Measurements from ENCODE around the gene FAM20C.
"Not testable (repeated sequence)": the region's sequence is repeated elsewhere in the genome, so short reads cannot be mapped to it uniquely, and the experiment has no call there.

Gene FAM20C

DNA sequence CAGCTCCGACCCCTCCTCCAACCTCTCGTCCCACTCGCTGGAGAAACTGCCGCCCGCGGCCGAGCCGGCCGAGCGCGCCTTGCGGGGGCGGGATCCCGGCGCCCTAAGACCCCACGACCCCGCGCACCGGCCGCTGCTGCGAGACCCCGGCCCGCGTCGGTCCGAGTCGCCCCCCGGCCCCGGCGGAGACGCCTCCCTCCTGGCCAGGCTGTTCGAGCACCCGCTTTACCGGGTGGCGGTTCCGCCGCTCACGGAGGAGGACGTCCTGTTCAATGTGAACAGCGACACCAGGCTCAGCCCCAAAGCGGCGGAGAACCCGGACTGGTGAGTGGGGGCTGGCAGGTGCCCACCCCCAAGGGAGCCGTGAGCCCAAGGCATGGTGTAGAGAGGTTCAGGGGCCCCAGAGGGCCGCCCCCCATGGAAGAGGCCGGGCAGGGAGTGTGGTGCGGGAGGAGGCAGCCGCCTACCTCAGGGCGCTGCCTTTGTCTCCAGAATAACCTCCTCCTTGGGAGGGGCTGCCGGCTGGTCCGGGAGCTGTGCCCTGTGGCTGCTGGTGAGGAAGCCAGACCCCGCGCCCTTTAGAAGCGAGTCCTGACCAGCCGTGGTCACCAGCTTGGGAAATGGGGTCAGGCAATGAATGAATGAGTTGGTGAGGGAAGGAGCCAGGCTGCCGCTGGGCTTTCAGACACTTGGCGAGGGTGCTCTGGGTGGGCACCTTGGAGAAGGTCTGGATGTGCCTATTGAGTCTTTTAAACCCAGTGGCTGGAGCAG lies 1.3 kb downstream of the FAM20C start:
- no peak for DNase-seq

GRCh38 chr7:194252-195009 lies 2.1 kb downstream of the FAM20C start:
- DNase-seq = peak; percentile 22

- DNase-seq = no peak
These were observed 2.8 kb downstream of the FAM20C start for GRCh38 chr7:195010-195829.

DNA sequence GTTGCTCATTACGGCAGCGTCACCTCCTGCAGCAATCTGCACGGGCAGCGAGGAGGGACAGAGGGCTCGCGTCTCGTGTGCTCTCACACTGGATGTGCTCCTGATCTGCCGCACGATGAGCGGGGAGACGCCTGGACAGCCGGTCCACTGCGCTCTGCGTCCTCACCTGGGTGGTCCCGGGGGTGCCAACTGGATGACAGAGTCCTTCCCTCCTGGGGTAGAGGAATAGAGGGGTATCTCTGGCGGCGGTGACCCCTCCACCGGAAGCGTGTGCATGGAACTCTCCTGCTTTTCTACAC lies 3.4 kb downstream of the FAM20C start:
- no peak for DNase-seq

GRCh38 chr7:196283-196682 lies 3.9 kb downstream of the FAM20C start:
- no peak for DNase-seq

DNA sequence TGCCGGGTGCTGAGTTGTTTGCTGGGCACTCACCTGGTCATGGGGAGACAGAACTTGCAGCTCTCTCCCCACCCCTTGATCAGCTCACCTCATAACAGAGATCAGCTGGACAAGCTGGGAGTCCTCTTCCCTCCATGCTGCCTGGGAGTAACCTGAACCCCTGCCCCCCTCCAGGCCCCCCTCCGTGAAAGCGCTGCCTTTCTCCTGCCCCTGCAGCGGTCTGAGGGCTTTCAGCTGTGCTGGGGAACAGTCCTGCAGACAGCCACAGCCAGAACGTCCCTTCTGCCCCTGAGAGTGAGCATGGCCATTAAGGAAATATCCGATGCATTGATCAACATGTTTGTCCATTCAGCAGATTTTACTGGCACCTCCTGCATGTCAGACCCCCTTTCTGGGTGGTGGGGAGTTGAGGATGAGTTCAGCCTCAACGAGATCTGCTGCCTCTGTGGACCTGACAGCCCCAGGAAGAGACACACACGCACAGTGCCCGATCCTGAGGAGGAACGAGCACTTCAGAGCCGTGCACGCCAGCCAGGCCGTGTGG lies 4.5 kb downstream of the FAM20C start:
- no peak for DNase-seq

- DNase-seq = no peak
These were observed 5.3 kb downstream of the FAM20C start for GRCh38 chr7:197413-198335.

DNA sequence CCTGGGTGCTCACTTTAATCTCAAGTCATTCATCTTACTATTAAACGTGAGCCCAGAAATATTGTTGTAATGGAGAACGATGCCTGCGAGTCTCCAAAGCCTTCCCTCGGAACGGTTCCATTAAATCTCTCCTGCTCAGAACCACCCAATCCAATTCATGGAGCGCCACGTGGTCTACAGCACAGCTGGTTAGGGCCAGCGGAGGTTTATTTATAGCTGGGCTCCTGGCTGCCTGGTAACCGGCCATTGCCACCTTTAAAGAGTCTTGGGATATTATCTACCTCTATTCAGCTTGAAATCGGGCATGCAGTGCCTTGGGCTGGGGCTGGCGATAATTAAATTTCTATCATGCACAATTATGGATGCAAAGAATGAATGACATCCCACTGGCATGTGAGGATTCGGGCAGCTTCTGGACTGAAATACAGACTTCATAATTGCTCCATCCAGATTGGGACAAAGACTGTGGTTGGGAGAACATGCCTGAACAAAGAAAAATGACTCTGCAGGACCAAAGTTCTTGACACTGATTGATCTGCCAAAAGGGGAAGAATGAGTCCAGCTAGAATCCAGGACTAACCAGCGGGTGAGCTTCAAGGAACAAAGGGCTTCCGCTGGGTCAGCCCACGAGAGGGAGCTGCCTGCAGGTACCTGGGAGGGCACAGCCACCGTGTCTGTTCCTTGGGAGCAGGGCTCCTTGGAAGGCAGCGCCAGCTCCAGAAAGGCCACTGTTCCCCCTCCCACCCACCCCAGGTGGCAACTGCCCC lies 7.3 kb downstream of the FAM20C start:
- no peak for DNase-seq

- no peak for DNase-seq
These were observed 7.9 kb downstream of the FAM20C start for GRCh38 chr7:200290-200689.

DNA sequence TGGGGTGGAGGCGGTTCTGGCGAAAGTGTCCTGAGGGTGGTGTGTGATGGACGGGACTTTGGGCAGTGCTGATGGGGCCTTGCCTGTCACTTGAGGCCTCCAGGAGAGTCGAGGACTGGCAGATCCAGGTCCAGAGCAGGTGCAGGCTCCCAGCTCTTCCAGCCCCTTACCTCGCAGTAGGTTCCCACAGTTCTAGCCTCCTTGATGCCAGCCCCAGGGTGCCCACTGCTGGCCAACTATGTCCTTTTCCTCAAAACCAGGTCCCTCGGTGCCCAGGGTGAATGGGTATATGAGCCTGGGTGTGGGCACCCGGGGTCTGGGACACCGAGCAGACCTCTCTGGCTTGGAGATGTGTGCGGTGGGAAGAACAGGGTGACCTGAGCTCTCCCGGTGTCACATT lies 8.3 kb downstream of the FAM20C start:
- no peak for DNase-seq

DNA sequence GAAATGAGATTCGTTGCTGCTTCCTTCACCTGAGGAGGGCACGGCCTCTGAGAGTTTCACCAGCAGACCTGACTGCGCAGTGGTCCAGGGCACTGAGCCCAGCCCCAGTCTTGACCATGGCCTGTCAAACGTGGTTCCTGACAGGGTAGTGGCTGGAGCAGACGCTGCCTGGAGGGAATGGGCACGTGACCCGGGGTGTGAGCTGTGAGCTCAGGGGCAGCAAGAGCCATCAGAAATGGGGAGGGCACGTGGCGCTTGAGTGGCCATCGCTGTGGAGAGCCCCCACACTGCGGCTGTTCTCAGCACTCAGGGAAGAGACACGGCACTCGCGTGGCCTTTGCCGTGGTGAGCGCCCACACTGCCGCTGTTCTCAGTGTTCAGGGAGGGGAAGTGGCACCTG lies 12.0 kb downstream of the FAM20C start:
- DNase-seq = no peak

- no peak for DNase-seq
These were observed 13.0 kb downstream of the FAM20C start for GRCh38 chr7:205115-206010.

DNA sequence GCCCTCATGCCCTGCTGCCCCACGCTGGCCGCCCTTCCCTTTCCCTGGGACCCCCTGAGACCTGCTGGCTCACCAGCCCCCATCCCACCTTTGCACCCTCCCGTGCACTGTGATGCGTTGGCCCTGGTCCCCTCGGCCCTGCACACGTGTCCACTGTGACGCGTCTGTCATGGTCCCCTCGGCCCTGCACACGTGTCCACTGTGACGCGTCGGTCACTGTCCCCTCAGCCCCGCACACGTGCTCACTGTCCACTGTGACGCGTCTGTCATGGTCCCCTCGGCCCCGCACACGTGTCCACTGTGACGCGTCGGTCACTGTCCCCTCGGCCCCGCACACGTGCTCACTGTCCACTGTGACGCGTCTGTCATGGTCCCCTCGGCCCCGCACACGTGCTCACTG lies 14.0 kb downstream of the FAM20C start:
- not testable (repeated sequence) for DNase-seq

DNA sequence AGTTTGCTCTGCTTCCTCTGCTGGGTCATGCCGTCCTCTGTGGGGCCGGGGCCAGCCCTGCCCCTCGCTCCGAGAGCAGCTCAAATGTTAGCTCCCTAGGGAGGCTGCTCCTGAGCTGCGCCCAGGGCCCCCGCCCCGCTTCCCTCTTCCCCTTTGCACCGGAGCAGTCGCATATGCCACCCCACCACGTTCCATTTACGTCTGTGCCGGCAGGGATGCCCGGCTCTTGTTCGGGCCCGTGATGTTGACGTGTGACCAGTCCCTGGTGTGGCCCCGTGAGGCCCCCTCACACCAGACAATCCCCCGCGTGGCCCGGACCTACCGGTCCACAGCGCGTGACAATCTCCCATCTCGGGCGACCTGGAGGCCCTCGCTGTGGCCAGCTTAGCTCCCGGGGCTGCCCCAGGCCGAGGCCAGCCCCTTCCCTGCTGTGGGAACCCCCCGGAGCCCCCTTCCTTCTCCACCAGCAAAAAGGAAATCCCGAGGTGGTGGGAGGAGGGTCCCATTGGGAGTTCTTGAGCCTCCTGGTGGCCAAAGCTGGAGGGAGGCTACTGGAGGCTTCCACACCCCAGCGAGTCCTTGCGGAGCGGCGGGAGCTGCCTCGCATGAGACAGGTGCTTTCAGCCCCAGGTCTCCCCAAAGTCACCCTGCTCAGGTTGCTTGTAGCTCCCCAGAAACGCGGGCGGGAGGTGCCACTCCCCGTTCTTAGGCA lies 15.2 kb downstream of the FAM20C start:
- no peak for DNase-seq

DNA sequence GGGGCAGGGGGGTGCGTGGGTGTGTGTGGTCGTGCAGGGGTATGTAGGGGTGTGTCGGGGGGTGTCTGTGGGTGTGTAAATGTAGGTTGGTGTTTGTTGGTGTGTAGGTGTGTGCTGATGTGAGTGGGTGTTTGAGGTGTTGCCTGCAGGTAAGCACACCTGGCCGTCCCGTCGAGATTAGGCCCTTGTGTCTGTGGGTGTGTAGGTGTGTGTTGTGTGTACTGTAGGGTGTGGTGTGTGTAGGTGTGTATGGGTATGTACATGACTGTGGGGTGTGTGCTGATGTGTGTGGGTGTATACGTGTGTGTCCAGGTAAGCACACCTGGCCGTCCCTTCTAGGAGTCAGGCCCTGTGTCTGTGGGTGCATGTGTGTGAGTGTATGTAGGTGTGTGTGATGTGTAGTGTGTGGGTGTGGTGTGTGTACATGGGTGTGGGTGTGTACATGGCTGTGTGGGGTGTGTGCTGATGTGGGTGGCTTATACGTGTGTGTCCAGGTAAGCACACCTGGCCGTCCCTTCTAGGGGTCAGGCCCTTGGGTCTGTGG lies 15.8 kb downstream of the FAM20C start:
- DNase-seq = no peak

GRCh38 chr7:208816-209215 lies 16.4 kb downstream of the FAM20C start:
- no peak for DNase-seq

DNA sequence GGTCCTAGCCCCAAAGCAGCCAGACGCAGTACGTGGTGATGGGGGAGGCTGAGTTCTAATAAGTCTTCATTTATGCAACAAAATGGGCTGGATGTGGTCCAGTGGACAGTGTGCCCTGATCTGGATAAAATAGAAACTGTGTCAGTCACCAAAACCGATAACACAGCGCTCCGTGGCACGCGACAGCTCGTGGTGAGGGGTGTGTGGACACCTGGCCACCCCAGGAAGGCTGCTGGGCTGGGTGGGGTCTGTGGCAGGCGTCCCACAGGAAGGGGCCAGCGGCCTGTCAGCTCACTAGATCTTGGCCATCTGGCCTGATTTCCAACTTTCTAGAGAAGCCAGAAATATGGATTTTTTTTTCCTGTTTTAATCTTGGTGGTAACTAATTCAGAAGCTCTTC lies 17.0 kb downstream of the FAM20C start:
- no peak for DNase-seq

- DNase-seq = no peak
These were observed 17.5 kb downstream of the FAM20C start for GRCh38 chr7:209906-210305.

DNA sequence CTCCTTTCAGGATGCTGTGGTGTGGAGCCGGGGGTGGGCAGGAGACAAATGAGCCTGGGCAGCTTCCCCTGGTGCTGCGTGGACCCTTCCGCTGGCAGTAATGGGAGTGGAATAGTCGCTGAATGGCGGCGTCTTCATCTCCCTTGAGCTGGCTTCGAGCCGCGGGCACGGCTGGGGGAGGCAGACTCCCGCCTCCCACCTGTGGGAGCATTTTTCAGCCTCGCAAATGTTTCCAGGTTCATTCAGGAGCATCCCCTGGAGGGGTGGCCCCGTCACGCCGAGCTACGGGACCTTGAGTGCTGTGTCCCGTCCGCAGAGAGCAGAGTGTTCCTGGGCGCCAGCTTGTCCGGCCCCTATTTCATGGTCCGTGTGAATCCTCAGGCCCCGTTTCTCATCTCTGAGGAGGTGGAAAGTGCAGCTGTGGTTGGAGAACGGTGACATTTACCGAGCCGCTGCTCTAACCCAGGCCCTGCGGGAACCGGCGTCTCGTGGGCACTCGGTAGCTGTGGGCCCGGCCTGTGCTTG lies 18.1 kb downstream of the FAM20C start:
- DNase-seq = no peak

Data from HCEC 1CT (cell line).